Lower leg skin (tissue), 3 donors: ENCODE results near the gene LILRB2.

Experiments
- CTCF ChIP-seq, 3 donors: fragments of 450-650 bp; IDR thresholded peaks; one replicate each; pipeline ENCODE4 v1.5.1; 2016; ENCODE audit warnings: antibody characterized with exemption in 3 of 3, mild to moderate bottlenecking in 3 of 3, moderate library complexity in 2 of 3
- POLR2A ChIP-seq, 2 donors: fragments of 450-650 bp; IDR thresholded peaks; one replicate each; pipeline ENCODE4 v1.6.1; 2016 to 2017; ENCODE audit warnings: antibody characterized with exemption in 2 of 2, mild to moderate bottlenecking in 1 of 2, moderate library complexity in 1 of 2

- TF ChIP-seq POLR2A (IDR thresholded peaks at IDR 0.05), result no peak
- TF ChIP-seq CTCF (IDR thresholded peaks at IDR 0.05), result no peak
Measured at GRCh38 chr19:54247106-54247930, 33.6 kb downstream of the LILRB2 start.
